Right atrium auricular region (tissue), 2 donors: ENCODE results near the gene PRTN3. TPM values are rescaled to one million over a fixed set of nuclear protein-coding genes. Genes with fewer than 3 reads are reported as not detected.
A peak's percentile ranks its signal among the peaks of the same experiment; 100 is the strongest.

ENCODE experiments used
- DNase-seq: peaks from one replicate; pipeline ENCODE4 v3.0.0-alpha.2; 2019; ENCODE audit warnings: low spot score
- H3K27ac ChIP-seq, 2 donors: fragments of 200-600 bp; sonication (generic); 1 replicate in 1 of 2; 2 replicates in 1 of 2; pipeline ENCODE4 v1.5.1; 2016 to 2019
- H3K27me3 ChIP-seq, 2 donors: fragments of 200-600 bp; sonication (generic); one replicate each; pipeline versions ENCODE4 v1.5.1 to v1.6.0; 2017 to 2019
- H3K36me3 ChIP-seq: fragments of 200-600 bp; sonication (generic); one replicate; pipeline ENCODE4 v1.5.1; 2016
- H3K4me1 ChIP-seq, 2 donors: fragments of 200-600 bp; sonication (generic); one replicate each; pipeline versions ENCODE4 v1.5.1 to v1.6.0; 2017 to 2019
- H3K4me3 ChIP-seq, 2 donors: fragments of 200-600 bp; sonication (generic); 1 replicate in 1 of 2; 2 replicates in 1 of 2; pipeline ENCODE4 v1.5.1; 2017 to 2019; ENCODE audit warnings: mild to moderate bottlenecking in 1 of 2, moderate library complexity in 1 of 2
- H3K9me3 ChIP-seq, 2 donors: fragments of 200-600 bp; sonication (generic); one replicate each; pipeline ENCODE4 v1.5.1; 2019
- total RNA-seq, 2 donors: library from RNA; depleted of rRNA; stranded (reverse); fragments of >200 nt; gene quantifications; one replicate each; pipeline ENCODE4 v1.1.0, GENCODE V29; 2016
- TF ChIP-seq, protein P1 (sequence below), 2 donors: fragments of 200-600 bp; sonication (generic); IDR thresholded peaks; one replicate each; pipeline ENCODE4 v1.5.1; 2019; ENCODE audit warnings: antibody characterized with exemption in 2 of 2

The PRTN3 gene
- total RNA-seq, 2 donors from 2014 or later = not detected

DNA sequence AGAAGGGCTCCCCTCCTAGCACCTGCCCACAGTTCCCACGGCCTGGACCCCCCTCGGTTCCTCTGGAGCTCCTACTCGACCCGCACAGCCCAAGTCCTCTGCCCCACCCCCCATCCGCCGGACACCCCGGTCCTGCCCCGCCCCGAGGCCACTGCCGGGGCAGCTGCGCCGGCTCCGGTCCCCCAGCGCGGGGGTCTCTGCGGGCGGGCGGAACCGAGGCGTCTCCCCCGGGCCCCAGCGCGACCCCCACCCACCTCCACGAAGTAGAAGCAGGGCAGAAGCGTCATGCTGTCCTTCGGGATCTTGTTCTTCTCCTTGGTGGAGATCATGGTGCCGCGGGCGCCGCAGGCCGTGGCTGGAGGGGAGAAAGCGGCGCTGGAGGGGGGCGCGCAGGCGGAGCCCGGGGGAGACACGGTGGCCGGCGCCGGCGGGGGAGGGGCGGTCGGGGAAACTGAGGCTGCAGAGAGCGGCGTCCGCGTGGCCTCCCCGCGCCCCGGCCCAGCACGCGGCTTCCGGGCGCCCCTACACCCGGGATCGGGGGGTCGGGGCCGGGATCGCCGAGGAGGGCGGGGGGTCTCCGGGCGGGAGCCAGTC, 19.5 kb upstream of the PRTN3 start:
- no peak for DNase-seq

DNA sequence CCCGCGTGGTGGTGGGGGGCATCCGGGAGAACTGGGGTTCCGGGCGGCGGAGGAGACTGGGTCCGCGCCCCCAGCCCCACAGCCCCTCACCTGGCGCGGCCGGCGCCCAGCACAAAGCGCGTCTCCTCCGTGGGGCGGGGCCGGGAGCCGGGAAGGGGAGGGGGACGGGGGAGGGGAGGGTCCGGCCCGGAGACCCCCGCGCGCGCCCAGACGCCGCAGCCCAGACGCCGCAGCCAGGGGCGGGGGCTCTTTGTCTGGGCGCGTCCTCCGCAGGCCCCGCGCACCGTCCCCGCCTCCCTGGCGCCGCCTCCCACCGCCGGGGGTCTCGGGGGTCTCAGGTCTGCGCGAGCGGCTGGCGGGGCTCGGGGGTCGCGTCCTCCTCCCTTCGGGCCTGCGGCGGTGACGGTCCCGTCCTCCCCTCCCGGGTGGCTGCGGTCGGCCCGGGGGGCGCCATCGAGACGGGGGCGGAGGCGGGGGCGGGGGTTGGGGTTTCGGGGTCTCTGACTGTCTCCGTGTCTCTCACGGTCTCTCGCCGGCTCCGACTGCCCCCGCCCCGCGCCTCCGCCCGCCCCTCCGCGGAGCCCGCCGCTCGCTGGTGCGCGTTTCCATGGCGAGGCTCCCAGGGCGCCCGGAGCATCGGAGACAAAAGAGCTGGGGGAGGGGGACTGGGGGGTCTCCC, 18.8 kb upstream of the PRTN3 start, which contains the start of gene PLPPR3:
TSS of gene PLPPR3 (minus strand) at position 131 of the 679 bp plus-strand sequence. CDS start 396 bp downstream, outside the sequence.
- Histone ChIP-seq H3K4me3 (peak within 1 kb of the TSS; percentile 26 to 53), H3K9me3 (no peaks in the 10 kb centered on the region), H3K27ac (no peak within 1 kb of the TSS), H3K27me3 (peaks cover 0 to 9% of the 10 kb centered on the region in 2 donors), H3K36me3 (no peaks in the 10 kb centered on the region), H3K4me1 (peaks cover 0 to 18% of the 10 kb centered on the region in 2 donors)
- TF ChIP-seq, protein P1, sequence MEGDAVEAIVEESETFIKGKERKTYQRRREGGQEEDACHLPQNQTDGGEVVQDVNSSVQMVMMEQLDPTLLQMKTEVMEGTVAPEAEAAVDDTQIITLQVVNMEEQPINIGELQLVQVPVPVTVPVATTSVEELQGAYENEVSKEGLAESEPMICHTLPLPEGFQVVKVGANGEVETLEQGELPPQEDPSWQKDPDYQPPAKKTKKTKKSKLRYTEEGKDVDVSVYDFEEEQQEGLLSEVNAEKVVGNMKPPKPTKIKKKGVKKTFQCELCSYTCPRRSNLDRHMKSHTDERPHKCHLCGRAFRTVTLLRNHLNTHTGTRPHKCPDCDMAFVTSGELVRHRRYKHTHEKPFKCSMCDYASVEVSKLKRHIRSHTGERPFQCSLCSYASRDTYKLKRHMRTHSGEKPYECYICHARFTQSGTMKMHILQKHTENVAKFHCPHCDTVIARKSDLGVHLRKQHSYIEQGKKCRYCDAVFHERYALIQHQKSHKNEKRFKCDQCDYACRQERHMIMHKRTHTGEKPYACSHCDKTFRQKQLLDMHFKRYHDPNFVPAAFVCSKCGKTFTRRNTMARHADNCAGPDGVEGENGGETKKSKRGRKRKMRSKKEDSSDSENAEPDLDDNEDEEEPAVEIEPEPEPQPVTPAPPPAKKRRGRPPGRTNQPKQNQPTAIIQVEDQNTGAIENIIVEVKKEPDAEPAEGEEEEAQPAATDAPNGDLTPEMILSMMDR (IDR thresholded peaks at IDR 0.05) = no peak
- no peak for DNase-seq

More for the DNA sequence above, 19.5 kb upstream of the PRTN3 start:
- Histone ChIP-seq H3K36me3 (no peaks in the 10 kb centered on the region), H3K9me3 (no peaks in the 10 kb centered on the region), H3K27ac (no peak overlapping the region), H3K4me3 (peak overlapping the region; percentile 26 to 53), H3K4me1 (peaks cover 0 to 18% of the 10 kb centered on the region in 2 donors), H3K27me3 (peaks cover 0 to 9% of the 10 kb centered on the region in 2 donors)
- TF ChIP-seq, protein P1 (IDR thresholded peaks at IDR 0.05) = no peak

DNA sequence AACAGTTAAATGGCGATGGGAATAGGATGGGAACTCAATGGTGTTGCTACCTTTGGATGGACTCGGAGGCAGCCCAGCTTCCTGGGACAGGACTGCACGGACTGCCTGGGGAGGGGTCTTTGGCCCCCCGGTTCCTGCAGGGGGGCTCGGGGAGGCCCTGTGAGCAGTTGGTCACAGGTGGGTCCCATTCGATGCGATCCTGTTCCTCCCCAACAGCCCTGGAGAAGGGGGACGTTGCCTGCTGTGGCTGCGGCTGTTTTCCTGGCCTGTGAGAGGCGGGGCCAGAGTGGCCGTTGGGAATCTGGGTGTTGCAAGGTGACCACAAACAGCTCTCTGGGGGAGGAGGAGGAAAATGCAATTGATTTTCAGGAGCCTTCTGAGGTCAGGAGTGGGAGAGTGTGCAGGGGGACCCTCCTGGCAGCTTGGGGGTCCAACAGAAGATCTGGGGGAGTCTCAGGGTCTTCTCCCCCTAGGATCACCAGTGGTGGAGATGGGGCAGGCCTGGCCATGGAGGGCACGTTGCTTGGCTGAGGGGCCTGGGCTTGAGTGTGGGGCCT, 17.2 kb upstream of the PRTN3 start:
- H3K27me3 ChIP-seq = peaks cover 0 to 9% of the 10 kb centered on the region in 2 donors

DNA sequence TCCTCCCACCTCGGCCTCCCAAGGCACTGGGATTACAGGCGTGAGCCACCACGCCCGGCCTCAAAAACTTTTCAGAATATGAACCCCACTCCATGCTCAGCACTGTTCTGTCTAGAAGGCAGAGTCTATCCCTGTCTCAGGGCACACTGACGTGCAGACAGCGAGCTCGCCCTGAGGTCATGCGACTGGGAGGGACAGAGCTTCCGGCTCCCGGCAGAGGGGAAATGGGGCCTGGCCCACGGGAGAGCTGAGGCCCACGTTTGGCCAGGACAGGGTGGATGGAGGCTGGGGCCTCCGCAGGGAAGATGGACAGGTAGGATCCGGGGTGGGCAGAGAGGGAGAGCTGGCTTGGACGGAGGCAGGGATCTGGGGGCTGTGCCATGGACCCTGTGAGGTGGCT, 15.9 kb upstream of the PRTN3 start:
- Histone ChIP-seq H3K9me3 (no peaks in the 10 kb centered on the region), H3K4me3 (no peak overlapping the region), H3K36me3 (no peaks in the 10 kb centered on the region), H3K27me3 (peaks cover 0 to 9% of the 10 kb centered on the region in 2 donors), H3K4me1 (peaks cover 0 to 18% of the 10 kb centered on the region in 2 donors), H3K27ac (no peak overlapping the region)
- no peak for DNase-seq
- TF ChIP-seq, protein P1 (IDR thresholded peaks at IDR 0.05) = no peak

More for the DNA sequence above, 17.2 kb upstream of the PRTN3 start:
- Histone ChIP-seq H3K27ac (no peak overlapping the region), H3K4me1 (peaks cover 0 to 18% of the 10 kb centered on the region in 2 donors), H3K4me3 (no peak overlapping the region), H3K9me3 (no peaks in the 10 kb centered on the region), H3K36me3 (no peaks in the 10 kb centered on the region)
- DNase-seq = no peak
- TF ChIP-seq, protein P1 (IDR thresholded peaks at IDR 0.05) = no peak

DNA sequence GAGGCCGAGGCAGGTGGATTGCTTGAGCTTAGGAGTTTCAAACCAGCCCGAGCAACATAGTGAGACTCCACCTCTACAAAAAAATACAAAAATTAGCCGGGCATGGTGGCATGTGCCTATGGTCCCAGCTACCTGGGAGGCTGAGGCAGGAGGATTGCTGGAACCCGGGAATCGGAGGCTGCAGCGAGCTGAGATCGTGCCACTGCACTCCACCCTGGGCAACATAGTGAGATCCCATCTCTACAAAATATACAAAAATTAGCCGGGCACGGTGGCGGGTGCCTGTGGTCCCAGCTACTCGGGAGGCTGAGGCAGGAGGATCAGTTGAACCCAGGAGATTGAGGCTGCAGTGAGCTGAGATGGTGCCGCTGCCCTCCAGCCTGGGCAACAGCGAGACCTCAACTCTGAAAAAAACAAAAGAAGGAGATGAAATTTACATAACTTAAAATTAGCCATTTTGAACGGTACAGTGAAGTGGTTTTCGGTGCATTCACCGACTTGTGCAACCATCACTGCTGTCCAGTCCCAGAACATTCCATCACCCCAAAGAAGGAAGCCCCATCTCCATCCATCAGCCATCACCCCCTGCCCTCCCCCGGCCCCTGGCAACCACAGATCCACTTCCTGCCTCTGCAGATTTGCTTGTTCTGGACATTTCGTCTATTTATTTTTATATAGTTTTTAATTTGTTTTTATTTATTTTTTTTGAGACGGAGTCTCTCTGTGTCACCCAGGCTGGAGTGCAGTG, 14.7 kb upstream of the PRTN3 start:
- no peak for DNase-seq
- peaks cover 0 to 9% of the 10 kb centered on the region in 2 donors for H3K27me3 ChIP-seq

More for the DNA sequence above, 14.7 kb upstream of the PRTN3 start:
- Histone ChIP-seq H3K4me1 (peaks cover 0 to 17% of the 10 kb centered on the region in 2 donors), H3K36me3 (no peaks in the 10 kb centered on the region), H3K27ac (no peak overlapping the region), H3K4me3 (no peak overlapping the region), H3K9me3 (no peaks in the 10 kb centered on the region)
- TF ChIP-seq, protein P1 (IDR thresholded peaks at IDR 0.05) = no peak
